HepG2 (cell line): ENCODE results near the gene IWS1. TPM values are rescaled to one million over a fixed set of nuclear protein-coding genes. Genes with fewer than 3 reads are reported as not detected.

Experiments used
- CCAR2 ChIP-seq: fragments of 200-400 bp; formaldehyde crosslinking; optimal IDR thresholded peaks from 2 replicates; pipeline ENCODE3; 2018; ENCODE audit warnings: low read depth, mild to moderate bottlenecking, low read length, moderate library complexity
- ETV5 ChIP-seq: IDR thresholded peaks from 2 replicates; pipeline ENCODE4 v1.6.1; 2018; ENCODE audit warnings: missing biosample characterization, missing genetic modification reagents, inconsistent platforms, borderline replicate concordance
- HNF4A ChIP-seq: sonication (generic); formaldehyde crosslinking; IDR thresholded peaks from 2 replicates; pipeline ENCODE4 v1.4.0; 2020; ENCODE audit warnings: missing genetic modification reagents
- IRF2 ChIP-seq: IDR thresholded peaks from 2 replicates; pipeline ENCODE4 v1.6.1; 2018; ENCODE audit warnings: missing genetic modification reagents, missing compliant biosample characterization
- NPAS2 ChIP-seq: sonication (generic); formaldehyde crosslinking; IDR thresholded peaks from 2 replicates; pipeline ENCODE4 v1.8.0; 2022; ENCODE audit warnings: mild to moderate bottlenecking, missing genetic modification reagents, borderline replicate concordance
- PPARG ChIP-seq: conservative IDR thresholded peaks from 2 replicates; pipeline ENCODE4 v1.6.1; 2016; ENCODE audit warnings: missing biosample characterization, missing genetic modification reagents
- RORA ChIP-seq: sonication (generic); formaldehyde crosslinking; IDR thresholded peaks from 2 replicates; pipeline ENCODE4 v1.5.0; 2020; ENCODE audit warnings: mild to moderate bottlenecking, missing genetic modification reagents, moderate library complexity
- SALL2 ChIP-seq: sonication (generic); formaldehyde crosslinking; IDR thresholded peaks from 2 replicates; pipeline ENCODE4 v1.8.1; 2023; ENCODE audit warnings: mild to moderate bottlenecking, missing genetic modification reagents, inconsistent platforms
- SPEN ChIP-seq: sonication (generic); formaldehyde crosslinking; IDR thresholded peaks from 2 replicates; pipeline ENCODE4 v1.5.1; 2020; ENCODE audit warnings: low read depth, mild to moderate bottlenecking, missing genetic modification reagents
- TARDBP ChIP-seq: sonication (generic); formaldehyde crosslinking; IDR thresholded peaks from 2 replicates; pipeline ENCODE4 v1.8.0; 2022; ENCODE audit warnings: mild to moderate bottlenecking, missing genetic modification reagents
- YEATS2 ChIP-seq: sonication (generic); formaldehyde crosslinking; IDR thresholded peaks from 2 replicates; pipeline ENCODE4 v1.4.0; 2020; ENCODE audit warnings: missing genetic modification reagents, borderline replicate concordance
- ZNF296 ChIP-seq: sonication (generic); formaldehyde crosslinking; conservative IDR thresholded peaks from 2 replicates; pipeline ENCODE4 v1.5.0; 2020; ENCODE audit warnings: mild to moderate bottlenecking, missing genetic modification reagents
- ZNF468 ChIP-seq: sonication (generic); formaldehyde crosslinking; IDR thresholded peaks from 2 replicates; pipeline ENCODE4 v1.8.0; 2022; ENCODE audit warnings: mild to moderate bottlenecking, moderate library complexity, missing genetic modification reagents
- ZNF530 ChIP-seq: sonication (generic); formaldehyde crosslinking; IDR thresholded peaks from 2 replicates; pipeline ENCODE4 v1.5.0; 2020; ENCODE audit warnings: low read depth, mild to moderate bottlenecking, missing genetic modification reagents
- ZSCAN20 ChIP-seq: sonication (generic); formaldehyde crosslinking; IDR thresholded peaks from 2 replicates; pipeline ENCODE4 v1.4.0; 2020; ENCODE audit warnings: missing genetic modification reagents, mild to moderate bottlenecking, borderline replicate concordance
- polyA plus RNA-seq, 8 experiments: library from polyadenylated mRNA; depleted of rRNA in 3 of 8; stranded (reverse) in 7 of 8; unstranded in 1 of 8; fragments of >200 nt; fragmentation: Illumina TruSeq in 4 of 8; extraction: Trizol in 4 of 8; gene quantifications; 2 replicates each; pipeline versions ENCODE4 v1.2.1 to v1.2.3, GENCODE V29; 2011 to 2016; ENCODE audit warnings: low read depth in 4 of 8, missing spikeins in 1 of 8, mixed read lengths in 1 of 8; ENCODE audit not compliant: insufficient read depth in 1 of 8
- total RNA-seq, 5 experiments: library from RNA; depleted of rRNA; stranded (reverse); fragments of >200 nt; fragmentation: Illumina TruSeq; extraction: Trizol; gene quantifications; 2 replicates each; pipeline ENCODE4 v1.2.3, GENCODE V29; 2016; ENCODE audit warnings: low read depth in 1 of 5
- TF ChIP-seq, protein P1 (sequence below): sonication (generic); formaldehyde crosslinking; IDR thresholded peaks from 2 replicates; pipeline ENCODE4 v1.9.0; 2021; ENCODE audit warnings: missing genetic modification reagents, borderline replicate concordance
- TF ChIP-seq, protein P2 (sequence below): sonication (generic); formaldehyde crosslinking; IDR thresholded peaks from 2 replicates; pipeline ENCODE4 v1.4.0; 2020; ENCODE audit warnings: missing genetic modification reagents
- TF ChIP-seq, protein P3 (sequence below): conservative IDR thresholded peaks from 2 replicates; pipeline ENCODE4 v1.6.1; 2018; ENCODE audit warnings: missing genetic modification reagents
- TF ChIP-seq, protein P4 (sequence below): IDR thresholded peaks from 2 replicates; pipeline ENCODE4 v1.6.1; 2016; ENCODE audit warnings: mild to moderate bottlenecking

Gene IWS1
- total and polyA plus RNA-seq, 2 of the 13 experiments (the other 11 are each of a cell fraction or from before 2014, with no cell fraction given) = 28.9 to 62.3 TPM

DNA sequence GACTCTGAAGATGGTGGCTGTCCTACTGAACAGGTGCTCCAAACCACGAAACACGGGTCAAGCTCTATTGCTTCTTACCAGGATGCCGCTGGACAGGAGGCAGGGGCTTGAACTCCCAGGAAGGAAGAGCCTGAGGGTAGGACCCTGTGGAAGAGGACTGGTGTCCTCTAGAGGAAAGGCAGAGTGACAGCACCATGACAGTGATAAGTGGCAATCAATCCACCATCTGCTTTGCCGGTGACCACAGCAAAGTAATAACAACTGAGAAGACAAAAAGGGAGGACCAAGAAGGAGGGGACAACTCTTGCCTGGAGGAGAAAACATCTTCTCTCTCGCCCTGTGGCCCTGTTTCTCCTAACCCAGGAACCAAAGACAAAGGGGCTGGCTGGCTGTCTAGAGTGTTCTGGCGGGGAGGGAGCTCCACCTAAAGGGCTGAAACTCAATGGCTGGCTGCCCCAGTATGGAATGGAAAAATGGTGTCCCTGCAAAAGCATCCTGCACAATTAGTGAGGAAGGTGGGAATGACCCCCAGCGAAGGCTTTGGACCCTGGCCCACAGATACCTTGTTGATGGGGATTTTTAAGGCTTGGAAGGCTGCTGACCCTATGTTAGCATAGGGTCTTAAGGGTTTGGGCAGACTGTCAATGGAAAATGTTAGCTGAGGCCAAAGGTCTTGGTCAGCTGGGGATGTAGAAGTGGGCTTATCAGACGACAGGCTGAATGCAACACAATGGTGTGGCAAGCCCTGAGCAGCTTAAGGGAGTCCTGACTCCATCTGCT lies 72.7 kb downstream of the IWS1 start (continued):
- TF ChIP-seq IRF2 = peak; percentile 38; the same call in 1 of the 2 replicates
- TF ChIP-seq NPAS2 (CRISPR knock-in tag) = no peak
- TF ChIP-seq ZNF296 = no peak
- TF ChIP-seq, protein P1, sequence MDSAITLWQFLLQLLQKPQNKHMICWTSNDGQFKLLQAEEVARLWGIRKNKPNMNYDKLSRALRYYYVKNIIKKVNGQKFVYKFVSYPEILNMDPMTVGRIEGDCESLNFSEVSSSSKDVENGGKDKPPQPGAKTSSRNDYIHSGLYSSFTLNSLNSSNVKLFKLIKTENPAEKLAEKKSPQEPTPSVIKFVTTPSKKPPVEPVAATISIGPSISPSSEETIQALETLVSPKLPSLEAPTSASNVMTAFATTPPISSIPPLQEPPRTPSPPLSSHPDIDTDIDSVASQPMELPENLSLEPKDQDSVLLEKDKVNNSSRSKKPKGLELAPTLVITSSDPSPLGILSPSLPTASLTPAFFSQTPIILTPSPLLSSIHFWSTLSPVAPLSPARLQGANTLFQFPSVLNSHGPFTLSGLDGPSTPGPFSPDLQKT (CRISPR knock-in tag) = no peak
- no peak for TF ChIP-seq ZNF530 (CRISPR knock-in tag)
- TF ChIP-seq ZNF468 (CRISPR knock-in tag) = no peak
- TF ChIP-seq CCAR2 = no peak
- 0 out of 2 replicates have a peak, but pooled peaks have one; percentile 2 for TF ChIP-seq TARDBP (CRISPR knock-in tag)
- TF ChIP-seq ZSCAN20 (CRISPR knock-in tag) = no peak
- no peak for TF ChIP-seq RORA
- TF ChIP-seq, protein P2, sequence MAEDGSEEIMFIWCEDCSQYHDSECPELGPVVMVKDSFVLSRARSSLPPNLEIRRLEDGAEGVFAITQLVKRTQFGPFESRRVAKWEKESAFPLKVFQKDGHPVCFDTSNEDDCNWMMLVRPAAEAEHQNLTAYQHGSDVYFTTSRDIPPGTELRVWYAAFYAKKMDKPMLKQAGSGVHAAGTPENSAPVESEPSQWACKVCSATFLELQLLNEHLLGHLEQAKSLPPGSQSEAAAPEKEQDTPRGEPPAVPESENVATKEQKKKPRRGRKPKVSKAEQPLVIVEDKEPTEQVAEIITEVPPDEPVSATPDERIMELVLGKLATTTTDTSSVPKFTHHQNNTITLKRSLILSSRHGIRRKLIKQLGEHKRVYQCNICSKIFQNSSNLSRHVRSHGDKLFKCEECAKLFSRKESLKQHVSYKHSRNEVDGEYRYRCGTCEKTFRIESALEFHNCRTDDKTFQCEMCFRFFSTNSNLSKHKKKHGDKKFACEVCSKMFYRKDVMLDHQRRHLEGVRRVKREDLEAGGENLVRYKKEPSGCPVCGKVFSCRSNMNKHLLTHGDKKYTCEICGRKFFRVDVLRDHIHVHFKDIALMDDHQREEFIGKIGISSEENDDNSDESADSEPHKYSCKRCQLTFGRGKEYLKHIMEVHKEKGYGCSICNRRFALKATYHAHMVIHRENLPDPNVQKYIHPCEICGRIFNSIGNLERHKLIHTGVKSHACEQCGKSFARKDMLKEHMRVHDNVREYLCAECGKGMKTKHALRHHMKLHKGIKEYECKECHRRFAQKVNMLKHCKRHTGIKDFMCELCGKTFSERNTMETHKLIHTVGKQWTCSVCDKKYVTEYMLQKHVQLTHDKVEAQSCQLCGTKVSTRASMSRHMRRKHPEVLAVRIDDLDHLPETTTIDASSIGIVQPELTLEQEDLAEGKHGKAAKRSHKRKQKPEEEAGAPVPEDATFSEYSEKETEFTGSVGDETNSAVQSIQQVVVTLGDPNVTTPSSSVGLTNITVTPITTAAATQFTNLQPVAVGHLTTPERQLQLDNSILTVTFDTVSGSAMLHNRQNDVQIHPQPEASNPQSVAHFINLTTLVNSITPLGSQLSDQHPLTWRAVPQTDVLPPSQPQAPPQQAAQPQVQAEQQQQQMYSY (CRISPR knock-in tag) = no peak
- TF ChIP-seq SALL2 (CRISPR knock-in tag) = no peak
- 0 out of 2 replicates have a peak, but pooled peaks have one; percentile 29 for TF ChIP-seq SPEN (CRISPR knock-in tag)
- TF ChIP-seq, protein P3, sequence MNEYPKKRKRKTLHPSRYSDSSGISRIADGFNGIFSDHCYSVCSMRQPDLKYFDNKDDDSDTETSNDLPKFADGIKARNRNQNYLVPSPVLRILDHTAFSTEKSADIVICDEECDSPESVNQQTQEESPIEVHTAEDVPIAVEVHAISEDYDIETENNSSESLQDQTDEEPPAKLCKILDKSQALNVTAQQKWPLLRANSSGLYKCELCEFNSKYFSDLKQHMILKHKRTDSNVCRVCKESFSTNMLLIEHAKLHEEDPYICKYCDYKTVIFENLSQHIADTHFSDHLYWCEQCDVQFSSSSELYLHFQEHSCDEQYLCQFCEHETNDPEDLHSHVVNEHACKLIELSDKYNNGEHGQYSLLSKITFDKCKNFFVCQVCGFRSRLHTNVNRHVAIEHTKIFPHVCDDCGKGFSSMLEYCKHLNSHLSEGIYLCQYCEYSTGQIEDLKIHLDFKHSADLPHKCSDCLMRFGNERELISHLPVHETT (CRISPR knock-in tag) = no peak; the same call in 1 of the 2 replicates
- 0 out of 2 replicates have a peak, but pooled peaks have one; percentile 5 for TF ChIP-seq ETV5 (CRISPR knock-in tag)
- no peak; the same call in 1 of the 2 replicates for TF ChIP-seq YEATS2 (CRISPR knock-in tag)
- no peak for TF ChIP-seq PPARG (CRISPR knock-in tag)
- TF ChIP-seq, protein P4, sequence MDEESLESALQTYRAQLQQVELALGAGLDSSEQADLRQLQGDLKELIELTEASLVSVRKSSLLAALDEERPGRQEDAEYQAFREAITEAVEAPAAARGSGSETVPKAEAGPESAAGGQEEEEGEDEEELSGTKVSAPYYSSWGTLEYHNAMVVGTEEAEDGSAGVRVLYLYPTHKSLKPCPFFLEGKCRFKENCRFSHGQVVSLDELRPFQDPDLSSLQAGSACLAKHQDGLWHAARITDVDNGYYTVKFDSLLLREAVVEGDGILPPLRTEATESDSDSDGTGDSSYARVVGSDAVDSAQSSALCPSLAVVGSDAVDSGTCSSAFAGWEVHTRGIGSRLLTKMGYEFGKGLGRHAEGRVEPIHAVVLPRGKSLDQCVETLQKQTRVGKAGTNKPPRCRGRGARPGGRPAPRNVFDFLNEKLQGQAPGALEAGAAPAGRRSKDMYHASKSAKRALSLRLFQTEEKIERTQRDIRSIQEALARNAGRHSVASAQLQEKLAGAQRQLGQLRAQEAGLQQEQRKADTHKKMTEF (CRISPR knock-in tag) = 0 out of 2 replicates have a peak, but pooled peaks have one; percentile 36
- TF ChIP-seq HNF4A = peak; percentile 82
